Kidney glomerular epithelial cell (primary cell): ENCODE measurements around the gene MTCH1.
"Not testable (repeated sequence)": the region's sequence is repeated elsewhere in the genome, so short reads cannot be mapped to it uniquely, and the experiment has no call there.

Experiments used
- DNase-seq: peaks from one replicate; lab custom pipeline; 2025; lab: John Stamatoyannopoulos, UW

MTCH1 gene

GRCh38 chr6:36954262-36954931 is 31.6 kb downstream of the MTCH1 start, which contains the start of gene PI16:
PI16 (plus strand) TSS chr6:36954738; CDS start chr6:36954761, 23 bp downstream.
- no peak for DNase-seq

- no peak for DNase-seq
Observed at GRCh38 chr6:36953931-36954261, 32.1 kb downstream of the MTCH1 start.

- DNase-seq: no peak
Observed at GRCh38 chr6:36949636-36950035, 36.4 kb downstream of the MTCH1 start.

- not testable (repeated sequence) for DNase-seq
Observed at GRCh38 chr6:36949076-36949475, 36.9 kb downstream of the MTCH1 start.

GRCh38 chr6:36947570-36948351 is 38.2 kb downstream of the MTCH1 start:
- DNase-seq: no peak

GRCh38 chr6:36946526-36946925 is 39.5 kb downstream of the MTCH1 start:
- no peak for DNase-seq

- no peak for DNase-seq
Observed at GRCh38 chr6:36945301-36945700, 40.7 kb downstream of the MTCH1 start.

- no peak for DNase-seq
Observed at GRCh38 chr6:36944650-36945049, 41.3 kb downstream of the MTCH1 start.

- not testable (repeated sequence) for DNase-seq
Observed at GRCh38 chr6:36942329-36942728, 43.7 kb downstream of the MTCH1 start.

GRCh38 chr6:36941561-36941960 is 44.4 kb downstream of the MTCH1 start:
- DNase-seq: not testable (repeated sequence)

GRCh38 chr6:36940027-36940426 is 46.0 kb downstream of the MTCH1 start:
- no peak for DNase-seq

- not testable (repeated sequence) for DNase-seq
Observed at GRCh38 chr6:36939005-36939404, 47.0 kb downstream of the MTCH1 start.

- DNase-seq: no peak
Observed at GRCh38 chr6:36938536-36938935, 47.5 kb downstream of the MTCH1 start.

- DNase-seq: no peak
Observed at GRCh38 chr6:36937896-36938295, 48.1 kb downstream of the MTCH1 start.

GRCh38 chr6:36936824-36937223 is 49.2 kb downstream of the MTCH1 start:
- no peak for DNase-seq

GRCh38 chr6:36934901-36935300 is 51.1 kb downstream of the MTCH1 start:
- DNase-seq: no peak

GRCh38 chr6:36933519-36933918 is 52.5 kb downstream of the MTCH1 start:
- DNase-seq: no peak

- peak; percentile 22 for DNase-seq
Observed at GRCh38 chr6:36933102-36933501, 52.9 kb downstream of the MTCH1 start.

GRCh38 chr6:36930483-36930882 is 55.5 kb downstream of the MTCH1 start:
- DNase-seq: no peak

- no peak for DNase-seq
Observed at GRCh38 chr6:36929607-36930006, 56.4 kb downstream of the MTCH1 start.

GRCh38 chr6:36929152-36929551 is 56.8 kb downstream of the MTCH1 start:
- no peak for DNase-seq

GRCh38 chr6:36928547-36928918 is 57.5 kb downstream of the MTCH1 start:
- DNase-seq: no peak

GRCh38 chr6:36927691-36928546 is 58.1 kb downstream of the MTCH1 start:
- DNase-seq: no peak
